CD4-positive, alpha-beta memory T cell (primary cell): ENCODE results near the gene TFAM. TPM values are rescaled to one million over a fixed set of nuclear protein-coding genes. Genes with fewer than 3 reads are reported as not detected.
A peak's percentile ranks its signal among the peaks of the same experiment; 100 is the strongest.
"Not testable (repeated sequence)": the region's sequence is repeated elsewhere in the genome, so short reads cannot be mapped to it uniquely, and the experiment has no call there.

Experiments
- CTCF ChIA-PET: fragments of 350-600 bp; sonication (Branson Sonifier 250); formaldehyde crosslinking; loops from one replicate; lab custom pipeline; 2021; ENCODE audit warnings: inconsistent platforms; ENCODE audit not compliant: partially characterized antibody; lab: Charles Lee
- POLR2A ChIA-PET: fragments of 350-600 bp; sonication (Branson Sonifier 250); formaldehyde crosslinking; loops from one replicate; lab custom pipeline; 2021; ENCODE audit not compliant: partially characterized antibody; lab: Charles Lee
- DNase-seq, 5 donors: peaks; one replicate each; pipeline versions ENCODE4 v3.0.0 to v3.0.0-alpha.2; 2020 to 2022; ENCODE audit warnings: mixed read lengths in 1 of 5
- H3K27ac ChIP-seq: one replicate; pipeline ENCODE4 v1.7.0; 2013; ENCODE audit warnings: low read depth, low read length
- H3K27me3 ChIP-seq: 2 replicates; pipeline ENCODE4 v1.7.0; 2013; ENCODE audit warnings: mild to moderate bottlenecking, low read length, moderate library complexity; ENCODE audit not compliant: insufficient read depth
- H3K36me3 ChIP-seq: 2 replicates; pipeline ENCODE4 v1.7.0; 2013; ENCODE audit warnings: mild to moderate bottlenecking, low read length, moderate library complexity; ENCODE audit not compliant: insufficient read depth
- H3K4me1 ChIP-seq: 2 replicates; pipeline ENCODE4 v1.7.0; 2013; ENCODE audit warnings: mild to moderate bottlenecking, low read length, moderate library complexity; ENCODE audit not compliant: insufficient read depth
- H3K4me3 ChIP-seq, 2 donors: one replicate each; pipeline ENCODE4 v1.7.0; 2013; ENCODE audit warnings: low read length in 2 of 2, mild to moderate bottlenecking in 1 of 2
- H3K9me3 ChIP-seq, 2 donors: one replicate each; pipeline ENCODE4 v1.7.0; 2013; ENCODE audit warnings: low read length in 2 of 2, control low read depth in 1 of 2; ENCODE audit not compliant: control insufficient read depth in 1 of 2
- H3K27ac Mint-ChIP-seq, 7 donors: one replicate each; pipeline ENCODE4 v1.8.0; 2020 to 2021; ENCODE audit warnings: mixed read lengths in 7 of 7, mild to moderate bottlenecking in 6 of 7, inconsistent platforms in 3 of 7, moderate library complexity in 3 of 7
- H3K27me3 Mint-ChIP-seq, 2 donors: one replicate each; pipeline ENCODE4 v1.8.0; 2020 to 2021; ENCODE audit warnings: mixed read lengths in 2 of 2
- H3K36me3 Mint-ChIP-seq, 2 donors: one replicate each; pipeline ENCODE4 v1.8.0; 2020 to 2021; ENCODE audit warnings: mixed read lengths in 2 of 2, inconsistent platforms in 1 of 2, mild to moderate bottlenecking in 1 of 2
- H3K4me1 Mint-ChIP-seq, 4 donors: one replicate each; pipeline ENCODE4 v1.8.0; 2020 to 2021; ENCODE audit warnings: mixed read lengths in 4 of 4, mild to moderate bottlenecking in 1 of 4
- H3K4me3 Mint-ChIP-seq, 8 donors: one replicate each; pipeline ENCODE4 v1.8.0; 2020 to 2021; ENCODE audit warnings: mixed read lengths in 8 of 8, mild to moderate bottlenecking in 7 of 8, moderate library complexity in 6 of 8, inconsistent platforms in 3 of 8
- H3K9me3 Mint-ChIP-seq, 8 donors: one replicate each; pipeline ENCODE4 v1.8.0; 2020 to 2021; ENCODE audit warnings: mixed read lengths in 8 of 8, mild to moderate bottlenecking in 5 of 8, inconsistent platforms in 3 of 8, moderate library complexity in 1 of 8
- intact Hi-C: fragments of 100-400 bp; cut with micrococcal nuclease; formaldehyde crosslinking; loops from one replicate; pipeline ENCODE4 v1.15.1; 2023
- polyA plus RNA-seq, 2 donors: library from polyadenylated mRNA; unstranded; fragments of 300-500 nt; fragmentation: Illumina TruSeq; gene quantifications; one replicate each; pipeline ENCODE4 v1.2.3, GENCODE V29; 2021
- total RNA-seq, 2 experiments: library from RNA; stranded (reverse); gene quantifications; one replicate each; pipeline ENCODE4 v1.2.3, GENCODE V29; 2021

TFAM gene
- total and polyA plus RNA-seq, 4 experiments from 2014 or later, result 28.5 to 52.1 (median 44.1) TPM

GRCh38 chr10:58428436-58428835 lies 43.2 kb downstream of the TFAM start:
- H3K9me3 ChIP-seq, intact Hi-C loops, DNase-seq, H3K4me1 Mint-ChIP-seq, H3K4me1 ChIP-seq, H3K27ac Mint-ChIP-seq, POLR2A ChIA-PET, H3K27ac ChIP-seq, H3K27me3 ChIP-seq, H3K36me3 ChIP-seq, H3K4me3 Mint-ChIP-seq, CTCF ChIA-PET, H3K36me3 Mint-ChIP-seq, H3K4me3 ChIP-seq: not testable (repeated sequence)
- Mint-ChIP-seq H3K27me3 (peaks cover 6 to 11% of the 10 kb centered on the region in 2 donors), H3K9me3 (peaks cover 0 to 13% (median 7%) of the 10 kb centered on the region in 8 donors)

GRCh38 chr10:58431903-58432302 lies 46.7 kb downstream of the TFAM start:
- intact Hi-C loops, result no loop called here
- CTCF ChIA-PET, result interaction anchor here (1.1 to 1.2 kb wide), 2 partner anchors 27 to 47 kb away, joined by 3 to 4 read pairs; partner anchors contain the start of gene TFAM

GRCh38 chr10:58433066-58433465 lies 47.9 kb downstream of the TFAM start:
- Mint-ChIP-seq H3K9me3 (peaks cover 0 to 3% (median 0%) of the 10 kb centered on the region in 8 donors), H3K4me3 (no peak overlapping the region), H3K27me3 (peaks cover 4 to 6% of the 10 kb centered on the region in 2 donors), H3K27ac (no peak overlapping the region), H3K36me3 (no peaks in the 10 kb centered on the region), H3K4me1 (peaks cover 12 to 18% (median 13%) of the 10 kb centered on the region in 4 donors)
- ChIA-PET POLR2A (no interaction called here), CTCF (no interaction called here)
- Histone ChIP-seq H3K27me3 (no peaks in the 10 kb centered on the region), H3K4me3 (no peak overlapping the region), H3K27ac (no peak overlapping the region), H3K36me3 (no peaks in the 10 kb centered on the region), H3K9me3 (no peaks in the 10 kb centered on the region), H3K4me1 (peaks cover 12% of the 10 kb centered on the region)
- intact Hi-C loops, result no loop called here
- no peak for DNase-seq

More at GRCh38 chr10:58431903-58432302, 46.7 kb downstream of the TFAM start:
- Histone ChIP-seq H3K27ac (no peak overlapping the region), H3K27me3 (no peaks in the 10 kb centered on the region), H3K36me3 (no peaks in the 10 kb centered on the region), H3K4me3 (no peak overlapping the region), H3K4me1 (peaks cover 12% of the 10 kb centered on the region), H3K9me3 (no peaks in the 10 kb centered on the region)
- Mint-ChIP-seq H3K4me3 (no peak overlapping the region), H3K9me3 (peaks cover 0 to 5% (median 0%) of the 10 kb centered on the region in 8 donors), H3K27ac (no peak overlapping the region), H3K4me1 (peaks cover 12 to 18% (median 13%) of the 10 kb centered on the region in 4 donors), H3K27me3 (peaks cover 4 to 6% of the 10 kb centered on the region in 2 donors), H3K36me3 (no peaks in the 10 kb centered on the region)
- POLR2A ChIA-PET, result no interaction called here
- no peak for DNase-seq

- no peaks in the 10 kb centered on the region for H3K36me3 Mint-ChIP-seq
- ChIA-PET CTCF (no interaction called here), POLR2A (no interaction called here)
- peaks cover 4 to 6% of the 10 kb centered on the region in 2 donors for H3K27me3 Mint-ChIP-seq
- Histone ChIP-seq H3K4me1 (peaks cover 12% of the 10 kb centered on the region), H3K27me3 (no peaks in the 10 kb centered on the region), H3K9me3 (no peaks in the 10 kb centered on the region), H3K36me3 (no peaks in the 10 kb centered on the region), H3K4me3 (no peak overlapping the region), H3K27ac (no peak overlapping the region)
- peaks cover 12 to 18% (median 13%) of the 10 kb centered on the region in 4 donors for H3K4me1 Mint-ChIP-seq
- H3K27ac Mint-ChIP-seq, result no peak overlapping the region
- H3K9me3 Mint-ChIP-seq, result peaks cover 0 to 3% (median 0%) of the 10 kb centered on the region in 8 donors
- no peak for DNase-seq
- intact Hi-C loops, result no loop called here
- H3K4me3 Mint-ChIP-seq, result no peak overlapping the region
Observed at GRCh38 chr10:58433571-58433970, 48.4 kb downstream of the TFAM start.

GRCh38 chr10:58435297-58435985 lies 50.2 kb downstream of the TFAM start:
- DNase-seq, result no peak

GRCh38 chr10:58436071-58436470 lies 50.9 kb downstream of the TFAM start:
- DNase-seq, result peak in 1 of 5 donors; percentile 12

More at GRCh38 chr10:58435297-58435985, 50.2 kb downstream of the TFAM start:
- Mint-ChIP-seq H3K9me3 (peaks cover 0 to 6% (median 3%) of the 10 kb centered on the region in 8 donors), H3K4me3 (peak overlapping the region in 5 of 8 donors; percentile 2 to 60 (median 45)), H3K27me3 (peaks cover 4 to 8% of the 10 kb centered on the region in 2 donors), H3K36me3 (no peaks in the 10 kb centered on the region), H3K27ac (peak overlapping the region in 1 of 7 donors; percentile 63), H3K4me1 (peaks cover 12 to 18% (median 13%) of the 10 kb centered on the region in 4 donors)
- Histone ChIP-seq H3K36me3 (no peaks in the 10 kb centered on the region), H3K4me3 (no peak overlapping the region), H3K4me1 (peaks cover 12% of the 10 kb centered on the region), H3K27ac (no peak overlapping the region), H3K9me3 (no peaks in the 10 kb centered on the region), H3K27me3 (no peaks in the 10 kb centered on the region)
- ChIA-PET POLR2A (no interaction called here), CTCF (interaction anchor here (0.7 to 1.2 kb wide), 2 partner anchors 21 to 87 kb away, joined by 3 read pairs; no protein-coding TSS in a partner anchor)
- intact Hi-C loops, result no loop called here

GRCh38 chr10:58438340-58438871 lies 53.2 kb downstream of the TFAM start:
- Mint-ChIP-seq H3K27me3 (peaks cover 3 to 4% of the 10 kb centered on the region in 2 donors), H3K9me3 (peaks cover 0 to 8% (median 4%) of the 10 kb centered on the region in 8 donors), H3K4me1 (peaks cover 12 to 18% (median 13%) of the 10 kb centered on the region in 4 donors), H3K36me3 (no peaks in the 10 kb centered on the region), H3K4me3 (no peak overlapping the region), H3K27ac (no peak overlapping the region)
- ChIA-PET CTCF (no interaction called here), POLR2A (no interaction called here)
- no peak for DNase-seq
- Histone ChIP-seq H3K4me1 (peaks cover 12% of the 10 kb centered on the region), H3K36me3 (no peaks in the 10 kb centered on the region), H3K9me3 (no peaks in the 10 kb centered on the region), H3K27me3 (no peaks in the 10 kb centered on the region), H3K27ac (no peak overlapping the region), H3K4me3 (no peak overlapping the region)
- intact Hi-C loops, result no loop called here

More at GRCh38 chr10:58436071-58436470, 50.9 kb downstream of the TFAM start:
- ChIA-PET POLR2A (no interaction called here), CTCF (interaction anchor here (1.2 kb wide), 1 partner anchor 21 kb away, joined by 3 read pairs; no protein-coding TSS in a partner anchor)
- Mint-ChIP-seq H3K4me3 (peak overlapping the region in 5 of 8 donors; percentile 2 to 60 (median 45)), H3K27me3 (peaks cover 4 to 9% of the 10 kb centered on the region in 2 donors), H3K4me1 (peaks cover 12 to 18% (median 13%) of the 10 kb centered on the region in 4 donors), H3K27ac (peak overlapping the region in 3 of 7 donors; percentile 11 to 63 (median 45)), H3K9me3 (peaks cover 0 to 8% (median 3%) of the 10 kb centered on the region in 8 donors), H3K36me3 (no peaks in the 10 kb centered on the region)
- Histone ChIP-seq H3K4me1 (peaks cover 12% of the 10 kb centered on the region), H3K27me3 (no peaks in the 10 kb centered on the region), H3K4me3 (no peak overlapping the region), H3K9me3 (no peaks in the 10 kb centered on the region), H3K27ac (no peak overlapping the region), H3K36me3 (no peaks in the 10 kb centered on the region)
- intact Hi-C loops, result no loop called here
